Calu3 (cell line): ENCODE measurements around the gene GPR151. TPM values are rescaled to one million over a fixed set of nuclear protein-coding genes. Genes with fewer than 3 reads are reported as not detected.

ENCODE experiments used
- BruUV-seq: library from RNA; stranded (reverse); fragments of 400-500 nt; replicated peaks from 2 replicates; lab custom pipeline; 2021; lab: Mats Ljungman, UMichigan
- CTCF ChIA-PET: fragments of 300-600 bp; sonication (Branson Sonifier 250); formaldehyde crosslinking; loops from one replicate; lab custom pipeline; 2022; ENCODE audit warnings: antibody characterized with exemption; lab: Charles Lee
- DNase-seq: peaks from one replicate; pipeline ENCODE4 v3.0.0; 2022
- H3K27ac Mint-ChIP-seq: one replicate; pipeline ENCODE4 v1.8.0; 2022; ENCODE audit warnings: mixed read lengths; ENCODE audit not compliant: unreplicated experiment
- H3K27me3 Mint-ChIP-seq: one replicate; pipeline ENCODE4 v1.8.0; 2022; ENCODE audit warnings: mixed read lengths; ENCODE audit not compliant: unreplicated experiment
- H3K36me3 Mint-ChIP-seq: one replicate; pipeline ENCODE4 v1.8.0; 2022; ENCODE audit warnings: mild to moderate bottlenecking, moderate library complexity, mixed read lengths; ENCODE audit not compliant: insufficient read depth, unreplicated experiment
- H3K4me1 Mint-ChIP-seq: one replicate; pipeline ENCODE4 v1.8.0; 2022; ENCODE audit warnings: mild to moderate bottlenecking, low read depth, mixed read lengths; ENCODE audit not compliant: unreplicated experiment
- H3K4me3 Mint-ChIP-seq: one replicate; pipeline ENCODE4 v1.8.0; 2022; ENCODE audit warnings: mild to moderate bottlenecking, low read depth, moderate library complexity, mixed read lengths; ENCODE audit not compliant: unreplicated experiment
- H3K9me3 Mint-ChIP-seq: one replicate; pipeline ENCODE4 v1.8.0; 2022; ENCODE audit warnings: low read depth, mixed read lengths; ENCODE audit not compliant: unreplicated experiment
- intact Hi-C: fragments of 100-400 bp; cut with micrococcal nuclease; formaldehyde crosslinking; loops from one replicate; pipeline ENCODE4 v1.10.0; 2022; ENCODE audit not compliant: unreplicated experiment
- total RNA-seq: library from RNA; stranded (reverse); gene quantifications from 2 replicates; pipeline ENCODE4 v1.2.3, GENCODE V29; 2022
- TF ChIP-seq, protein P1 (sequence below): fragments of 200-600 bp; IDR thresholded peaks from one replicate; pipeline ENCODE4 v1.8.0; 2022; ENCODE audit warnings: antibody characterized with exemption; ENCODE audit not compliant: unreplicated experiment

Gene GPR151
- total RNA-seq, 1 experiment from 2014 or later: not detected

DNA sequence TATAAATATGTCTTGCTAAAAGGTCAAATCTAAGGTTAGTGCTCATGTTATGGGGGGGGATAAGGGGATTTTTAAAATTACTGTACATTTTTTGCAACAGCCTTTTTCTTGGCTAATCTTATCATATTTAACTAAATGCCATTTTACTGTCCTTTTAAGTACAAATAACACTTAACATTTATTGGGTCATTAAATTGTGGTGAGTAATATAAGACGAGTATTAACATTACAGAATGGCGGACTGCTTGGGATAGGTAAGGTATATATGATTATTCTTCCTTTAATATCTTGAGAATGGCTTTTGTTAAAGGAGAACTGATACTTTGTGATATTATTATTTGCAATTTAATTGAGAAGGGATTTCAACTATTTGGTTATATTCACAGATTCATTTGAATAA is 33.2 kb downstream of the GPR151 start:
- intact Hi-C loops: no loop called here
- Mint-ChIP-seq H3K36me3 (peaks cover 44% of the 10 kb centered on the region), H3K27me3 (no peaks in the 10 kb centered on the region), H3K4me1 (no peaks in the 10 kb centered on the region), H3K27ac (no peak overlapping the region), H3K4me3 (no peak overlapping the region), H3K9me3 (no peaks in the 10 kb centered on the region)
- no peak for DNase-seq
- BruUV-seq: no TSS peak
- CTCF ChIA-PET: no interaction called here
- TF ChIP-seq, protein P1, sequence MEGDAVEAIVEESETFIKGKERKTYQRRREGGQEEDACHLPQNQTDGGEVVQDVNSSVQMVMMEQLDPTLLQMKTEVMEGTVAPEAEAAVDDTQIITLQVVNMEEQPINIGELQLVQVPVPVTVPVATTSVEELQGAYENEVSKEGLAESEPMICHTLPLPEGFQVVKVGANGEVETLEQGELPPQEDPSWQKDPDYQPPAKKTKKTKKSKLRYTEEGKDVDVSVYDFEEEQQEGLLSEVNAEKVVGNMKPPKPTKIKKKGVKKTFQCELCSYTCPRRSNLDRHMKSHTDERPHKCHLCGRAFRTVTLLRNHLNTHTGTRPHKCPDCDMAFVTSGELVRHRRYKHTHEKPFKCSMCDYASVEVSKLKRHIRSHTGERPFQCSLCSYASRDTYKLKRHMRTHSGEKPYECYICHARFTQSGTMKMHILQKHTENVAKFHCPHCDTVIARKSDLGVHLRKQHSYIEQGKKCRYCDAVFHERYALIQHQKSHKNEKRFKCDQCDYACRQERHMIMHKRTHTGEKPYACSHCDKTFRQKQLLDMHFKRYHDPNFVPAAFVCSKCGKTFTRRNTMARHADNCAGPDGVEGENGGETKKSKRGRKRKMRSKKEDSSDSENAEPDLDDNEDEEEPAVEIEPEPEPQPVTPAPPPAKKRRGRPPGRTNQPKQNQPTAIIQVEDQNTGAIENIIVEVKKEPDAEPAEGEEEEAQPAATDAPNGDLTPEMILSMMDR: no peak

DNA sequence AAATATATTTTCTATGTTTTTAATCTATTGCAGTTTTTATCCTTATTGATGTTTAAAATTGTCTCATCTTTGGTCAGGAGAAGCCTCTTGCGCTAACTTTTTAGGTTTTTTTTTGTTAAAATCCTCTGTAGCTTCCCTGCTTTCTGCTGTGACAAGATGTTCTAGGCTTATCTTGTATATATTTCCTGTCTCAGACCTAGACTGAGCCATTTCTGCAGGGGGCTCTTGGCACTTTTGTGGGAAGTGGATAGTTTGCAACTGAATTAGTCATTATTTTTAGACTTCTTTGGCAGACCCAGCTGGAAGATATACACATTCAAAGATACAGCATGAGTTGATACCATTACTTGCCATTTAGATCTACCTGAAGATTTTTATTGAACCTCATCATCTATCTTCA is 40.1 kb downstream of the GPR151 start:
- no peaks in the 10 kb centered on the region for H3K27me3 Mint-ChIP-seq
- no peaks in the 10 kb centered on the region for H3K9me3 Mint-ChIP-seq
- no peak for DNase-seq
- no TSS peak for BruUV-seq
- H3K27ac Mint-ChIP-seq: no peak overlapping the region
- H3K4me3 Mint-ChIP-seq: no peak overlapping the region
- intact Hi-C loops: no loop called here
- peaks cover 68% of the 10 kb centered on the region for H3K36me3 Mint-ChIP-seq
- CTCF ChIA-PET: no interaction called here
- H3K4me1 Mint-ChIP-seq: peaks cover 28% of the 10 kb centered on the region
- TF ChIP-seq, protein P1: no peak

DNA sequence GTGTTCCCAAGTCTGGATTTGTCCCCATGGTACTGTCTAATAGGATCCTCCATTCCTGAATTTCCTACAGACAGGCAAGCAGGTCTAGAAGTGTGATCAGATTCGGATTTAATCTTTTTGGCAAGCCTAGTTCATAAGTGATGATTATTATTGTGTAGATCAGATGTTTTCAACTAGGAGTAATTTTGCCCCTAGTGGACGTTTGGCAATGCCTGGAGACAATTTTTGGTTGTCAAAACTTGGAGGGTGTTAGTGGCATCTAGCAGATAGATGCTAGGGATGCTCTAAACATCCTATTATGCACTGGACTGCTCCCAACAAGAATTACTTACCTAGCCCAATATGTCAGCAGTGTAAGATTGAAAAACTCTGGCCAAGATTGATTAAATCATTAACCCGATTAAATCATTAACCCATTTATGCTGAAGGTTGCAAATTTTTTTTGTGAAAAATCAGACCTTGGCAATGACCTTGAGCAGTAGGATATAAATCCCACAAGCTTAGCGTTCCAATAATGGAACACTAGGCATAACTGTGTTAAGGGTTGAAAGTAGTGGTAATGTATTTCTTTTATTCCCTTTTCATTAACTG is 40.7 kb downstream of the GPR151 start:
- Mint-ChIP-seq H3K27ac (peak overlapping the region; percentile 27), H3K36me3 (peaks cover 73% of the 10 kb centered on the region), H3K4me3 (no peak overlapping the region), H3K27me3 (no peaks in the 10 kb centered on the region), H3K9me3 (no peaks in the 10 kb centered on the region), H3K4me1 (peaks cover 28% of the 10 kb centered on the region)
- no TSS peak for BruUV-seq
- TF ChIP-seq, protein P1: peak; percentile 29
- CTCF ChIA-PET: no interaction called here
- no peak for DNase-seq
- intact Hi-C loops: no loop called here

DNA sequence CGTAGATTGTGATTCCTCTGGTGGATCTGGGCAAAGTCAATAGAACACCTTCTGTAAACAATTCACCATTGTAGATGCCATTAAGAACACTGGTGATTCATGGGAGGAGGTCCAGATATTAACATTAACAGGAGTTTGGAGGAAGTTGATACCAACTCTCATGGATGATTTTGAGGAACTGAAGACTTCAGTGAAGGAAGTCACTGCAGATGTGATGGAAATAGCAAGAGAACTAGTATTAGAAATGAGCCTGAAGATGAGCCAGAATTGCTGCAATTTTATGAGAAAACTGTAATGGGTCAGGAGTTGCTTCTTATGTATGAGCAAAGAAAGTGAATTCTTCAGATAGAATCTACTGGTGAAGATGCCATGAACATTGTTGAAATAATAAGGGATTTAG is 41.9 kb downstream of the GPR151 start:
- Mint-ChIP-seq H3K36me3 (peaks cover 76% of the 10 kb centered on the region), H3K4me3 (no peak overlapping the region), H3K4me1 (peaks cover 28% of the 10 kb centered on the region), H3K27me3 (no peaks in the 10 kb centered on the region), H3K9me3 (no peaks in the 10 kb centered on the region), H3K27ac (no peak overlapping the region)
- BruUV-seq: no TSS peak
- DNase-seq: no peak
- TF ChIP-seq, protein P1: no peak
- CTCF ChIA-PET: no interaction called here
- intact Hi-C loops: no loop called here
